Pancreas (tissue), 10 donors: Measurements from ENCODE around the gene KIAA1614. TPM values are rescaled to one million over a fixed set of nuclear protein-coding genes. Genes with fewer than 3 reads are reported as not detected.

Experiments
- ATAC-seq, 4 donors: fragments of 200-7000 bp; cut with Tn5 transposase; one replicate each; pipeline versions ENCODE4 v1.8.0 to v1.9.1; 2020; ENCODE audit warnings: mild to moderate bottlenecking in 4 of 4, moderate library complexity in 4 of 4
- DNase-seq, 6 donors: peaks; one replicate each; pipeline ENCODE4 v3.0.0-alpha.2; 2020
- FAIRE-seq: peaks from 2 replicates; lab custom pipeline; 2012; peaks lifted over from hg19 to GRCh38; lab: Jason Lieb, UNC
- H3K27ac ChIP-seq, 4 donors: fragments of 200-600 bp; sonication (generic); 1 replicate in 3 of 4; 2 replicates in 1 of 4; pipeline versions ENCODE4 v1.5.0 to v1.8.0; 2020
- H3K27me3 ChIP-seq, 4 donors: fragments of 200-600 bp; one replicate each; pipeline ENCODE4 v1.8.0; 2021
- H3K36me3 ChIP-seq, 3 donors: fragments of 200-600 bp; sonication (generic) in 1 of 3; one replicate each; pipeline versions ENCODE4 v1.5.0 to v1.8.0; 2020 to 2021
- H3K4me1 ChIP-seq, 3 donors: fragments of 200-600 bp; one replicate each; pipeline ENCODE4 v1.8.0; 2021
- H3K4me3 ChIP-seq, 4 donors: fragments of 200-600 bp; sonication (generic) in 2 of 4; one replicate each; pipeline versions ENCODE4 v1.5.0 to v1.8.0; 2020 to 2021
- H3K9me3 ChIP-seq, 4 donors: fragments of 200-600 bp; one replicate each; pipeline ENCODE4 v1.8.0; 2021
- CTCF ChIP-seq, 4 donors: fragments of 200-600 bp; sonication (generic) in 3 of 4; IDR thresholded peaks; one replicate each; pipeline versions ENCODE4 v1.5.0 to v1.8.0; 2021; ENCODE audit warnings: antibody characterized with exemption in 4 of 4
- WGBS, 2 donors: extraction: QIAGEN DNeasy Blood & Tissue Kit; methylation state at CpG; one replicate each; pipeline ENCODE4 v1.1.7; 2013; 5-methylcytosine and 5-hydroxymethylcytosine counted together
- intact Hi-C, 3 donors: fragments of 100-400 bp; cut with DNase I; formaldehyde crosslinking; loops; one replicate each; pipeline versions ENCODE4 v1.11.1 to v1.14.2; 2022
- polyA plus RNA-seq, 2 donors: library from polyadenylated mRNA; stranded (reverse); fragments of 200-250 nt; gene quantifications; one replicate each; pipeline ENCODE4 v1.2.3, GENCODE V29; 2013
- total RNA-seq, 6 donors: library from RNA; stranded (reverse); fragmentation: NEBNext Ultra II Directional in 4 of 6; extraction: Animal tissue kit (Norgen Biotek cat#: 25700) in 4 of 6; gene quantifications; one replicate each; pipeline versions ENCODE4 v1.2.1 to v1.2.4, GENCODE V29; 2021 to 2023
- donor health status: healthy with polysubstance abuse.
- donor health status: DM: no; HTN: no; CAD: no; lungs with moderate emphysema.
- donor health status: DM: no; HTN: no; CAD: no.
- donor health status: control.
- donor health status: control.
- donor health status: Bipolar disorder and iron deficiency.
- donor health status: DM: yes; HTN: yes; CAD: no.
- donor health status: DM: no; HTN: no; CAD: no.
- donor health status: DM: no; HTN: no; CAD: no.
- donor health status: DM: yes; HTN: yes; CAD: no.

KIAA1614 gene
- total and polyA plus RNA-seq, 8 donors, result 0.32 to 3.3 (median 1.5) TPM

- no peak for FAIRE-seq
- Histone ChIP-seq H3K9me3 (no peaks in the 10 kb centered on the region), H3K27ac (no peak overlapping the region), H3K4me1 (no peaks in the 10 kb centered on the region), H3K4me3 (no peak overlapping the region), H3K36me3 (no peaks in the 10 kb centered on the region), H3K27me3 (no peaks in the 10 kb centered on the region)
- 92 to 99% methylated on average over 4 of the region's 4 CpGs for WGBS, 2 donors
- ATAC-seq, result no peak
- no peak for TF ChIP-seq CTCF (IDR thresholded peaks at IDR 0.05)
- intact Hi-C loops, result no loop called here
- DNase-seq, result no peak
Measured at GRCh38 chr1:180949616-180950000, 36.9 kb downstream of the KIAA1614 start.

GRCh38 chr1:180950321-180950720 is 37.6 kb downstream of the KIAA1614 start:
- no peak for TF ChIP-seq CTCF (IDR thresholded peaks at IDR 0.05)
- ATAC-seq, result no peak
- Histone ChIP-seq H3K36me3 (no peaks in the 10 kb centered on the region), H3K27ac (no peak overlapping the region), H3K9me3 (no peaks in the 10 kb centered on the region), H3K4me1 (no peaks in the 10 kb centered on the region), H3K27me3 (no peaks in the 10 kb centered on the region), H3K4me3 (no peak overlapping the region)
- WGBS, 2 donors, result 90 to 96% methylated on average over 12 of the region's 12 CpGs
- intact Hi-C loops, result no loop called here
- DNase-seq, result no peak
- no peak for FAIRE-seq

DNA sequence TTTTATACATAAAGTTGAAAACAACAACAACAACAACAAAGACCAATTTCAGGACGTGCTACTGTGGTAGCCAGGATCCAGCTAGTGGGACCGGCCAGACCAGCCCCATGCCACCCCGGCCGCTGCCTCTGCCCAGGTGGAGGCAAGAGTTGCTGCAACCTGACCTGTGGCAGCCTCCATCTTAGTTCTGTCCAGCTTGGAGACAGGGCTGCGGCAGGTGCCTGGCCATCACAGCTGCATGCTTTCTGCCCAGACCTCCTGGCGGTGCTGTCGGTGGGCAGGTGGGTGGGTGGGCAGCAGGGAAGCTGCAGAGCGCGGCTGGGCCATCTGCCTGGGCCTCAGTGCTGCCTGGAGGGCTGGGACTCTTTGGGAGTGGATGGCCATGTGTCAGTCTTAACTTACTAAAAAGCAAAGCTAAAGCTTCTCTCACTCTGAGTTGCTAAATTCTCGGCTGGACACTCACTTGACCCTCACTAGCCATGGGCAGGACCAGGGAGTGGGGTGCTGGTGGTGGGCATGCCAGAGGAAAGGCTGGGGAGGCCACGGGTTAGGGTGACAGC is 38.6 kb downstream of the KIAA1614 start:
- WGBS, 2 donors, result 92 to 97% methylated on average over 11 of the region's 11 CpGs
- no peak for ATAC-seq
- intact Hi-C loops, result no loop called here
- H3K27me3 ChIP-seq, result no peaks in the 10 kb centered on the region
- no peak overlapping the region for H3K4me3 ChIP-seq
- H3K4me1 ChIP-seq, result no peaks in the 10 kb centered on the region
- no peak for DNase-seq
- H3K36me3 ChIP-seq, result no peaks in the 10 kb centered on the region
- no peak for FAIRE-seq
- no peaks in the 10 kb centered on the region for H3K9me3 ChIP-seq
- no peak overlapping the region for H3K27ac ChIP-seq
- no peak for TF ChIP-seq CTCF (IDR thresholded peaks at IDR 0.05)

DNA sequence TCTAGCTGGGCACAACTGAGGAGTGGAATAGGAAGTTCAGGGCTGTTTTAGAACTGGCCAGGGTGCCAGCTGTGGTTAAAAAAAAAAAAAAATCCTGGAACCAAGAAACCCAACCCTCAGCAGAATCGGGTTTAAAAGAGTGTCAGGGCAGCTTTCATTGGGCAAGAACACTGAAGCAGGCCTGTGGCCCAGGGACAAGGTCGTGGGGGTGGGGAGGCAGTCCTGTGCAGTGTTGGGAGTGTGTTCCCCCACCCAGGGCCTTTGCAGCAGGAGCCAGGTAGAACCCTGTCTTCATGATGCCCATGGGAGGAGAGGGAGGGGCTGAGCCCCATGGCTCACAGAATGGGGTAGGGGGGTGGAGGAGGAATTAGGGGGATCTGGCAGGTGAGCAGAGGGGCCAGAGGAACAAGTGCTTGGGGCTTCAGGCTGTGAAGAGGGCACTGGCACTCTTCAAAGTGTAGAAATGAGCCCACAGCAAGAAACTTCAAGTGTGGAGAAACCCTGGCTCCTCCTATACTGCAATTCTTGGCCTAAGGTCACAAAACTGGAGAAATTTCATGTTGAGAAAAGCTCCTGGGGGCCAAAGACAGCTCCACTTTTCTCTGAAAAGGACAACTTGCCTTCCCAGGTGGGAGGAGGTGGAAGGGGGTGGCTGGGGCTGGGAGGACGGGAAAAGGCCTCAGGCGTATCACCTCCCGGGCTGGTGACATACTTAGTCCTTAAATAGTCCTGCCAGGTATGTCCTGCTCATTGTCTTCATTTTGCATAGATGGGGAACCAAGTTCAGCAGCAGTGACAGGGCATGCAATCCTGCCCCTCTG is 39.3 kb downstream of the KIAA1614 start:
- DNase-seq (no peak), ATAC-seq (no peak), FAIRE-seq (no peak)
- TF ChIP-seq CTCF (IDR thresholded peaks at IDR 0.05), result no peak
- no peaks in the 10 kb centered on the region for H3K36me3 ChIP-seq
- WGBS, 2 donors, result 79% methylated on average over 5 of the region's 5 CpGs
- H3K9me3 ChIP-seq, result no peaks in the 10 kb centered on the region
- H3K4me3 ChIP-seq, result no peak overlapping the region
- H3K27me3 ChIP-seq, result no peaks in the 10 kb centered on the region
- H3K4me1 ChIP-seq, result no peaks in the 10 kb centered on the region
- intact Hi-C loops, result no loop called here
- H3K27ac ChIP-seq, result no peak overlapping the region

GRCh38 chr1:180952657-180953013 is 39.9 kb downstream of the KIAA1614 start:
- no peaks in the 10 kb centered on the region for H3K36me3 ChIP-seq
- intact Hi-C loops, result no loop called here
- no peak for TF ChIP-seq CTCF (IDR thresholded peaks at IDR 0.05)
- no peaks in the 10 kb centered on the region for H3K4me1 ChIP-seq
- FAIRE-seq, result no peak
- no peaks in the 10 kb centered on the region for H3K27me3 ChIP-seq
- no peak overlapping the region for H3K27ac ChIP-seq
- DNase-seq, result no peak
- H3K4me3 ChIP-seq, result no peak overlapping the region
- 94 to 96% methylated on average over 6 of the region's 6 CpGs for WGBS, 2 donors
- ATAC-seq, result no peak
- H3K9me3 ChIP-seq, result no peaks in the 10 kb centered on the region
